Tibial artery (tissue), 4 donors: ENCODE data around the gene STX19.

Source experiments
- DNase-seq, 2 donors: peaks; one replicate each; pipeline ENCODE4 v3.0.0-alpha.2; 2019
- H3K27ac ChIP-seq, 2 donors: fragments of 200-600 bp; sonication (generic) in 1 of 2; 1 replicate in 1 of 2; 2 replicates in 1 of 2; pipeline ENCODE4 v1.5.1; 2018 to 2019; ENCODE audit warnings: mild to moderate bottlenecking in 1 of 2
- H3K27me3 ChIP-seq, 2 donors: fragments of 200-600 bp; sonication (generic) in 1 of 2; one replicate each; pipeline versions ENCODE4 v1.5.1 to v1.6.0; 2016 to 2019
- H3K36me3 ChIP-seq, 3 donors: fragments of 200-600 bp; sonication (generic) in 2 of 3; one replicate each; pipeline ENCODE4 v1.5.1; 2016 to 2019; ENCODE audit warnings: mild to moderate bottlenecking in 2 of 3
- H3K4me1 ChIP-seq, 4 donors: fragments of 200-600 bp; sonication (generic) in 2 of 4; 1 replicate in 3 of 4; 2 replicates in 1 of 4; pipeline ENCODE4 v1.5.1; 2016 to 2019
- H3K4me3 ChIP-seq, 2 donors: fragments of 200-600 bp; sonication (generic) in 1 of 2; 1 replicate in 1 of 2; 2 replicates in 1 of 2; pipeline ENCODE4 v1.5.1; 2018 to 2019; ENCODE audit warnings: mild to moderate bottlenecking in 2 of 2
- H3K9me3 ChIP-seq, 3 donors: fragments of 200-600 bp; sonication (generic) in 1 of 3; one replicate each; pipeline ENCODE4 v1.5.1; 2016 to 2019
- CTCF ChIP-seq, 2 experiments: fragments of 200-600 bp in 1 of 2; fragments of 450-650 bp in 1 of 2; IDR thresholded peaks; one replicate each; pipeline ENCODE4 v1.5.1; 2017 to 2019; ENCODE audit warnings: antibody characterized with exemption in 2 of 2, mild to moderate bottlenecking in 1 of 2, moderate library complexity in 1 of 2
- intact Hi-C: fragments of 100-400 bp; cut with DNase I; formaldehyde crosslinking; loops from one replicate; pipeline ENCODE4 v1.15.0; 2023; ENCODE audit warnings: low total_unique reads

The STX19 gene

GRCh38 chr3:94008253-94008652 lies 20.1 kb downstream of the STX19 start:
- Histone ChIP-seq H3K36me3 (no peaks in the 10 kb centered on the region), H3K4me3 (no peak overlapping the region), H3K9me3 (no peaks in the 10 kb centered on the region), H3K4me1 (no peaks in the 10 kb centered on the region), H3K27ac (no peak overlapping the region), H3K27me3 (no peaks in the 10 kb centered on the region)
- TF ChIP-seq CTCF (IDR thresholded peaks at IDR 0.05) = no peak
- no peak for DNase-seq
- intact Hi-C loops = loop anchor here (5.0 kb wide), 1 partner anchor 59 kb away; no protein-coding TSS in a partner anchor

- DNase-seq = no peak
- Histone ChIP-seq H3K4me1 (peaks cover 0 to 7% (median 2%) of the 10 kb centered on the region in 4 donors), H3K27me3 (no peaks in the 10 kb centered on the region), H3K9me3 (no peaks in the 10 kb centered on the region), H3K4me3 (peak overlapping the region; percentile 26 to 34), H3K27ac (no peak overlapping the region), H3K36me3 (no peaks in the 10 kb centered on the region)
- intact Hi-C loops = no loop called here
- TF ChIP-seq CTCF (IDR thresholded peaks at IDR 0.05) = peak; percentile 62 to 72
These were observed 24.0 kb downstream of the STX19 start for GRCh38 chr3:94004301-94004910.

- intact Hi-C loops = no loop called here
- TF ChIP-seq CTCF (IDR thresholded peaks at IDR 0.05) = no peak
- peaks cover 0 to 7% (median 2%) of the 10 kb centered on the region in 4 donors for H3K4me1 ChIP-seq
- H3K9me3 ChIP-seq = no peaks in the 10 kb centered on the region
- peaks cover 0 to 5% (median under 1%) of the 10 kb centered on the region in 3 donors for H3K36me3 ChIP-seq
- peak overlapping the region in 1 of 2 donors; percentile 35 for H3K27ac ChIP-seq
- no peak for DNase-seq
- H3K4me3 ChIP-seq = no peak overlapping the region
- no peaks in the 10 kb centered on the region for H3K27me3 ChIP-seq
These were observed 26.4 kb downstream of the STX19 start for GRCh38 chr3:94001827-94002495.

- H3K4me1 ChIP-seq = peaks cover 0 to 7% (median 2%) of the 10 kb centered on the region in 4 donors
- no peak for DNase-seq
- intact Hi-C loops = no loop called here
- no peak for TF ChIP-seq CTCF (IDR thresholded peaks at IDR 0.05)
- H3K4me3 ChIP-seq = no peak overlapping the region
- H3K27ac ChIP-seq = no peak overlapping the region
- H3K27me3 ChIP-seq = no peaks in the 10 kb centered on the region
- peaks cover 0 to 12% (median 5%) of the 10 kb centered on the region in 3 donors for H3K36me3 ChIP-seq
- no peaks in the 10 kb centered on the region for H3K9me3 ChIP-seq
These were observed 27.2 kb downstream of the STX19 start for GRCh38 chr3:94001191-94001590.

- no peak overlapping the region for H3K4me3 ChIP-seq
- no peak overlapping the region for H3K27ac ChIP-seq
- no peak for TF ChIP-seq CTCF (IDR thresholded peaks at IDR 0.05)
- no peak for DNase-seq
- peaks cover 0 to 5% (median 0%) of the 10 kb centered on the region in 4 donors for H3K4me1 ChIP-seq
- no peaks in the 10 kb centered on the region for H3K9me3 ChIP-seq
- intact Hi-C loops = no loop called here
- H3K27me3 ChIP-seq = no peaks in the 10 kb centered on the region
- H3K36me3 ChIP-seq = peaks cover 0 to 12% (median 5%) of the 10 kb centered on the region in 3 donors
These were observed 34.3 kb downstream of the STX19 start for GRCh38 chr3:93994056-93994455.
